PC-3 (cell line): ENCODE results near the gene EPHB2. TPM values are rescaled to one million over a fixed set of nuclear protein-coding genes. Genes with fewer than 3 reads are reported as not detected.

Experiments
- ATAC-seq: fragments of 200-7000 bp; cut with Tn5 transposase; 2 replicates; pipeline ENCODE4 v1.9.1; 2020; ENCODE audit warnings: mild to moderate bottlenecking, moderate library complexity
- BruUV-seq: library from RNA; stranded (reverse); fragments of 400-500 nt; replicated peaks from 2 replicates; lab custom pipeline; 2021; lab: Mats Ljungman, UMichigan
- CTCF ChIA-PET: fragments of 300-600 bp; sonication (Branson Sonifier 250); formaldehyde crosslinking; loops from one replicate; lab custom pipeline; 2022; ENCODE audit warnings: antibody characterized with exemption; lab: Charles Lee
- POLR2A ChIA-PET: fragments of 300-600 bp; sonication (Branson Sonifier 250); formaldehyde crosslinking; loops from one replicate; lab custom pipeline; 2022; ENCODE audit warnings: antibody characterized with exemption; ENCODE audit not compliant: unreplicated experiment; lab: Charles Lee
- DNase-seq: peaks from one replicate; pipeline ENCODE4 v3.0.0-alpha.2; 2015
- H2AFZ ChIP-seq: fragments of 300-600 bp; sonication (generic); 2 replicates; pipeline ENCODE4 v1.6.0; 2016; ENCODE audit warnings: antibody characterized with exemption, low read length
- H3F3A ChIP-seq: fragments of 300-600 bp; sonication (generic); one replicate; pipeline ENCODE4 v1.6.0; 2017; ENCODE audit warnings: antibody characterized with exemption, low read length, control low read depth, mild to moderate bottlenecking; ENCODE audit not compliant: unreplicated experiment
- H3K27ac ChIP-seq: fragments of 300-600 bp; sonication (generic); 2 replicates; pipeline ENCODE4 v1.5.1; 2016; ENCODE audit warnings: mild to moderate bottlenecking, low read length
- H3K27me3 ChIP-seq: fragments of 300-600 bp; sonication (generic); 2 replicates; pipeline ENCODE4 v1.6.1; 2016; ENCODE audit warnings: low read length, mixed read lengths
- H3K36me3 ChIP-seq: fragments of 300-600 bp; sonication (generic); 2 replicates; pipeline ENCODE4 v1.6.1; 2016; ENCODE audit warnings: low read depth, mixed run types, low read length, mixed read lengths
- H3K4me1 ChIP-seq: fragments of 300-600 bp; sonication (generic); 2 replicates; pipeline ENCODE4 v1.5.1; 2016; ENCODE audit warnings: low read length; ENCODE audit not compliant: insufficient read depth
- H3K4me2 ChIP-seq: fragments of 300-600 bp; sonication (generic); 2 replicates; pipeline ENCODE4 v1.6.0; 2016; ENCODE audit warnings: low read length
- H3K4me3 ChIP-seq: fragments of 300-600 bp; sonication (generic); 2 replicates; pipeline ENCODE4 v1.5.1; 2016; ENCODE audit warnings: mild to moderate bottlenecking, low read length, mixed read lengths
- H3K79me2 ChIP-seq: fragments of 300-600 bp; sonication (generic); 2 replicates; pipeline ENCODE4 v1.6.1; 2017; ENCODE audit warnings: low read length, mixed read lengths
- H3K9ac ChIP-seq: fragments of 300-600 bp; sonication (generic); 2 replicates; pipeline ENCODE4 v1.6.0; 2016; ENCODE audit warnings: mild to moderate bottlenecking, low read length
- H3K9me2 ChIP-seq: fragments of 300-600 bp; sonication (generic); replicated peaks from 2 replicates; pipeline ENCODE4 v1.6.1; 2016; ENCODE audit warnings: mixed run types, low read length, mixed read lengths
- H3K9me3 ChIP-seq: fragments of 300-600 bp; sonication (generic); 2 replicates; pipeline ENCODE4 v1.6.1; 2016; ENCODE audit warnings: low read length, mixed read lengths
- H4K20me1 ChIP-seq: fragments of 300-600 bp; sonication (generic); 2 replicates; pipeline ENCODE4 v1.6.1; 2016; ENCODE audit warnings: low read length, mixed read lengths
- CTCF ChIP-seq: fragments of 300-600 bp; sonication (generic); conservative IDR thresholded peaks from 2 replicates; pipeline ENCODE4 v1.5.1; 2017; ENCODE audit warnings: antibody characterized with exemption, low read depth, mild to moderate bottlenecking, low read length
- EZH2 ChIP-seq: fragments of 300-600 bp; sonication (generic); IDR thresholded peaks from one replicate; pipeline ENCODE4 v1.6.1; 2017; ENCODE audit warnings: antibody characterized with exemption, mild to moderate bottlenecking, low read length; ENCODE audit not compliant: unreplicated experiment
- EZH2phosphoT487 ChIP-seq: fragments of 300-600 bp; sonication (generic); IDR thresholded peaks from 2 replicates; pipeline ENCODE4 v1.6.1; 2018; ENCODE audit warnings: mild to moderate bottlenecking, antibody characterized with exemption, low read length, borderline replicate concordance
- intact Hi-C: fragments of 100-400 bp; cut with micrococcal nuclease; formaldehyde crosslinking; loops from 2 replicates; pipeline ENCODE4 v1.9.0; 2023
- total RNA-seq: library from RNA; depleted of rRNA; stranded (reverse); fragments of >200 nt; gene quantifications from 2 replicates; pipeline ENCODE4 v1.2.3, GENCODE V29; 2014

EPHB2 gene
- total RNA-seq, 1 experiment from 2014 or later: 23.2 TPM

GRCh38 chr1:22804406-22804805 is 93.8 kb downstream of the EPHB2 start:
- no TSS peak for BruUV-seq
- Histone ChIP-seq H3F3A (no peaks in the 10 kb centered on the region), H3K27ac (no peak overlapping the region), H3K36me3 (no peaks in the 10 kb centered on the region), H3K9me3 (no peaks in the 10 kb centered on the region), H3K27me3 (no peaks in the 10 kb centered on the region), H3K9me2 (no peaks in the 10 kb centered on the region), H3K4me1 (peaks cover 30% of the 10 kb centered on the region), H2AFZ (no peak overlapping the region), H3K4me2 (no peak overlapping the region), H3K4me3 (no peak overlapping the region), H3K79me2 (no peaks in the 10 kb centered on the region), H4K20me1 (no peaks in the 10 kb centered on the region), H3K9ac (no peak overlapping the region)
- DNase-seq (peak; percentile 20), ATAC-seq (peak; percentile 45)
- ChIA-PET POLR2A (no interaction called here), CTCF (no interaction called here)
- TF ChIP-seq EZH2phosphoT487 (no peak), EZH2 (no peak), CTCF (no peak)
- intact Hi-C loops: no loop called here

- H3K4me2 ChIP-seq: no peak overlapping the region
- H3K9me2 ChIP-seq: no peaks in the 10 kb centered on the region
- H3K27ac ChIP-seq: no peak overlapping the region
- BruUV-seq: no TSS peak
- no peaks in the 10 kb centered on the region for H3K9me3 ChIP-seq
- no peaks in the 10 kb centered on the region for H3F3A ChIP-seq
- ChIA-PET POLR2A (no interaction called here), CTCF (no interaction called here)
- H3K27me3 ChIP-seq: no peaks in the 10 kb centered on the region
- peaks cover 30% of the 10 kb centered on the region for H3K4me1 ChIP-seq
- H3K9ac ChIP-seq: no peak overlapping the region
- H3K4me3 ChIP-seq: no peak overlapping the region
- H2AFZ ChIP-seq: no peak overlapping the region
- TF ChIP-seq CTCF (no peak), EZH2 (no peak), EZH2phosphoT487 (no peak)
- no peaks in the 10 kb centered on the region for H3K79me2 ChIP-seq
- DNase-seq (peak; percentile 19), ATAC-seq (peak; percentile 40; the same call in 1 of the 2 replicates)
- H4K20me1 ChIP-seq: no peaks in the 10 kb centered on the region
- H3K36me3 ChIP-seq: no peaks in the 10 kb centered on the region
- intact Hi-C loops: no loop called here
Observed at GRCh38 chr1:22804969-22805671, 94.5 kb downstream of the EPHB2 start.

- ChIA-PET CTCF (no interaction called here), POLR2A (no interaction called here)
- Histone ChIP-seq H3K9ac (no peak overlapping the region), H3K27me3 (no peaks in the 10 kb centered on the region), H3K79me2 (no peaks in the 10 kb centered on the region), H2AFZ (no peak overlapping the region), H3K9me2 (no peaks in the 10 kb centered on the region), H3K27ac (no peak overlapping the region), H3K36me3 (no peaks in the 10 kb centered on the region), H3K4me2 (no peak overlapping the region), H3K4me3 (no peak overlapping the region), H3K9me3 (no peaks in the 10 kb centered on the region), H3F3A (no peaks in the 10 kb centered on the region), H4K20me1 (no peaks in the 10 kb centered on the region), H3K4me1 (peaks cover 30% of the 10 kb centered on the region)
- no peak for DNase-seq
- no TSS peak for BruUV-seq
- intact Hi-C loops: no loop called here
- no peak for TF ChIP-seq EZH2
- TF ChIP-seq EZH2phosphoT487: no peak
- no peak for TF ChIP-seq CTCF
- ATAC-seq: no peak
Observed at GRCh38 chr1:22805672-22806038, 95.0 kb downstream of the EPHB2 start.
